Measurements from ENCODE around the gene CACHD1. TPM values are rescaled to one million over a fixed set of nuclear protein-coding genes. Genes with fewer than 3 reads are reported as not detected.
A peak's percentile ranks its signal among the peaks of the same experiment; 100 is the strongest.

CACHD1 gene
- total RNA-seq, 4 donors from 2014 or later: 7.7 to 20.1 (median 9.8) TPM

DNA sequence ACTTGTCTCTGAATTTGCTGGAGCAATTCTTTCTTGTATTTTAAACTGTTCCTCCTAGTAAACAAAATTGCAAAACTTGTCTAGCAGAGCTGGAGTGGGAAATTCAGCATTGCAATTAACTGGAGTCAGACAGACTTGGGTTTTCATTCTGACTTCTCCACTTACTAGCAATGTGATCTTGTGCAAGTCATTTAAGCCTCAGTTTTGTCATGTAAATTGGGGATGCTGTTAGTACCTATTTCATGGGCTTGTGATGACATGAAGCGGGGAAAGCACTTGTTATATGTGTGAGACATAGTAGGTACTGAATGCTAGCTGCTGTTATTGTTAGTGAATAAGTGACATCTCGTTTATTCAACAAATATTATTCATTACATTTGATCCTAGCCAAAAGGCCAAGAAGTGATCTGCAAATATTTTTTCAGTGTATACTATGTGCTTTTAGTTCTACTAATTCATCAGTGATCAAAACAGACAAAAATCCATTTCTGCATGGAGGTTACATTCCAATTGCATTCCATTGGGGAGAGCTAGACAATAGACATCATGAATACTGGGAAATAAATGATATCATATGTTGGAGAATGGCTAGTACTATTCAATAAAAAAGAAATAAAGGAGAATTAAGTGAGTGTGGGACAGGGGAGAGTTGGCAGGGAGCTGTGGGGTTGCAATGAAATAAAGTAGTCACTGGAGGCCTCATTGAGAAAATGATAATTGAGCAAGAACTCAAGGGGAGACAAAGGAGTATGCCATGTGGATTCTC is 47.1 kb downstream of the CACHD1 start:
- Histone ChIP-seq H3K27ac (peak overlapping the region in 2 of 4 donors; percentile 18 to 78), H3K36me3 (no peaks in the 10 kb centered on the region), H3K9me3 (no peaks in the 10 kb centered on the region), H3K4me1 (peaks cover 16 to 83% (median 23%) of the 10 kb centered on the region in 3 donors), H3K4me3 (no peak overlapping the region), H3K27me3 (no peaks in the 10 kb centered on the region)
- TF ChIP-seq POLR2A (IDR thresholded peaks at IDR 0.05) (no peak), CTCF (IDR thresholded peaks at IDR 0.05) (no peak), EP300 (IDR thresholded peaks at IDR 0.05) (no peak), POLR2AphosphoS5 (IDR thresholded peaks at IDR 0.05) (no peak)
- WGBS, 2 donors (ENCODE audit: low coverage in 1 of 2): 73 to 83% methylated on average over 2 of the region's 2 CpGs
- peak; percentile 41 for ATAC-seq

DNA sequence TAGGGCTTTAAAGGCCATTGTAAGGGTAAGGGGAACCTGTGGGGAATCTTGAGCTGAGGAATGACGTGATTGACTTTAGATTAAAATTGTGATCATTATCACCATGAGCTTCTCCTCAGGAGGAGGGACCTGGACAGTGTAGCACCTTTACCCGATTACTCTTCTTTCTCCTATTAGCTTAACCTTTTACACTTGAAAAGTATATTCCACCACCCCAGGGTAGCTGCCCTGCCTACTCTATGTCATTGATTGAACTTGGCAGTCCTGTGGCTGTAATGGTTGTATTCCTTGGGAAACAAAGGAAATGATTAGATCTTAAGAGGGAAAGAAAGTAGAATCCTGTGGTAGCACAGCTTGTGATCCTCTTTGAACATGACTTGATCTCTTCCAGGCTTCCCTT is 47.7 kb downstream of the CACHD1 start:
- TF ChIP-seq CTCF (IDR thresholded peaks at IDR 0.05): no peak
- no peak for TF ChIP-seq POLR2A (IDR thresholded peaks at IDR 0.05)
- H3K4me1 ChIP-seq: peaks cover 16 to 82% (median 23%) of the 10 kb centered on the region in 3 donors

GRCh38 chr1:64518692-64519481 is 49.0 kb downstream of the CACHD1 start:
- H3K9me3 ChIP-seq: no peaks in the 10 kb centered on the region
- no peak for ATAC-seq
- H3K27me3 ChIP-seq: no peaks in the 10 kb centered on the region
- WGBS, 2 donors (ENCODE audit: low coverage in 1 of 2): 60 to 100% methylated on average over 1 of the region's 1 CpG
- H3K4me3 ChIP-seq: no peak overlapping the region
- TF ChIP-seq CTCF (IDR thresholded peaks at IDR 0.05) (no peak), POLR2AphosphoS5 (IDR thresholded peaks at IDR 0.05) (no peak), POLR2A (IDR thresholded peaks at IDR 0.05) (no peak), EP300 (IDR thresholded peaks at IDR 0.05) (no peak)
- no peak overlapping the region for H3K27ac ChIP-seq
- no peaks in the 10 kb centered on the region for H3K36me3 ChIP-seq
- peaks cover 15 to 77% (median 16%) of the 10 kb centered on the region in 3 donors for H3K4me1 ChIP-seq

More for the DNA sequence above, 47.7 kb downstream of the CACHD1 start:
- ATAC-seq: no peak
- H3K4me3 ChIP-seq: no peak overlapping the region
- 94 to 100% methylated on average over 2 of the region's 2 CpGs for WGBS, 2 donors (ENCODE audit: low coverage in 1 of 2)
- peak overlapping the region in 2 of 4 donors; percentile 18 to 78 for H3K27ac ChIP-seq
- no peaks in the 10 kb centered on the region for H3K27me3 ChIP-seq
- no peaks in the 10 kb centered on the region for H3K36me3 ChIP-seq
- no peaks in the 10 kb centered on the region for H3K9me3 ChIP-seq

- no peaks in the 10 kb centered on the region for H3K9me3 ChIP-seq
- no peak overlapping the region for H3K27ac ChIP-seq
- no peak for ATAC-seq
- H3K4me1 ChIP-seq: peaks cover 7 to 77% (median 10%) of the 10 kb centered on the region in 3 donors
- no peak for TF ChIP-seq EP300 (IDR thresholded peaks at IDR 0.05)
- TF ChIP-seq CTCF (IDR thresholded peaks at IDR 0.05): no peak
- no peaks in the 10 kb centered on the region for H3K36me3 ChIP-seq
- WGBS, 2 donors (ENCODE audit: low coverage in 1 of 2): 19 to 29% methylated on average over 3 of the region's 3 CpGs
- no peaks in the 10 kb centered on the region for H3K27me3 ChIP-seq
- H3K4me3 ChIP-seq: no peak overlapping the region
These were observed 50.0 kb downstream of the CACHD1 start for GRCh38 chr1:64519901-64520300.

All from gastroesophageal sphincter (tissue), 4 donors.